Mesendoderm (in vitro differentiated cells): ENCODE data around the gene EMD.

Experiments
- DNase-seq: peaks from one replicate; pipeline ENCODE4 v3.0.0; 2013
- H2AK5ac ChIP-seq: 2 replicates; pipeline ENCODE4 v1.6.1; 2013; ENCODE audit warnings: low read length, inconsistent platforms
- H2BK120ac ChIP-seq: 2 replicates; pipeline ENCODE4 v1.6.1; 2013; ENCODE audit warnings: low read depth, mild to moderate bottlenecking, low read length, moderate library complexity, mixed read lengths
- H2BK15ac ChIP-seq: replicated peaks from 2 replicates; pipeline ENCODE4 v1.6.1; 2013; ENCODE audit warnings: low read depth, mild to moderate bottlenecking, moderate library complexity
- H2BK5ac ChIP-seq: 2 replicates; pipeline ENCODE4 v1.6.1; 2013; ENCODE audit warnings: low read length, inconsistent platforms
- H3K18ac ChIP-seq: 2 replicates; pipeline ENCODE4 v1.6.1; 2013; ENCODE audit warnings: mild to moderate bottlenecking, low read length, mixed read lengths
- H3K23ac ChIP-seq: one replicate; pipeline ENCODE4 v1.6.1; 2013; ENCODE audit warnings: low read length
- H3K27ac ChIP-seq: 2 replicates; pipeline ENCODE4 v1.5.1; 2013; ENCODE audit warnings: low read depth, mild to moderate bottlenecking, inconsistent platforms, low read length, moderate library complexity
- H3K27me3 ChIP-seq: 2 replicates; pipeline ENCODE4 v1.6.1; 2013; ENCODE audit warnings: low read length, control low read depth, mild to moderate bottlenecking, inconsistent platforms; ENCODE audit not compliant: insufficient read depth, poor library complexity
- H3K36me3 ChIP-seq: 2 replicates; pipeline ENCODE4 v1.6.1; 2013; ENCODE audit warnings: low read length, inconsistent platforms; ENCODE audit not compliant: control insufficient read depth, insufficient read depth
- H3K4ac ChIP-seq: one replicate; pipeline ENCODE4 v1.6.1; 2013; ENCODE audit warnings: low read depth, mild to moderate bottlenecking, low read length, moderate library complexity
- H3K4me1 ChIP-seq: 2 replicates; pipeline ENCODE4 v1.6.1; 2013; ENCODE audit warnings: low read depth, low read length, inconsistent platforms; ENCODE audit not compliant: control insufficient read depth
- H3K4me2 ChIP-seq: 2 replicates; pipeline ENCODE4 v1.6.1; 2013; ENCODE audit warnings: low read length
- H3K4me3 ChIP-seq: 2 replicates; pipeline ENCODE4 v1.5.1; 2013; ENCODE audit warnings: mild to moderate bottlenecking, low read length
- H3K56ac ChIP-seq: one replicate; pipeline ENCODE4 v1.6.1; 2013; ENCODE audit warnings: low read length
- H3K79me1 ChIP-seq: 2 replicates; pipeline ENCODE4 v1.6.1; 2013; ENCODE audit warnings: low read length, inconsistent platforms
- H3K79me2 ChIP-seq: 2 replicates; pipeline ENCODE4 v1.6.1; 2013; ENCODE audit warnings: mild to moderate bottlenecking, low read length; ENCODE audit not compliant: control insufficient read depth, insufficient read depth
- H3K9ac ChIP-seq: 2 replicates; pipeline ENCODE4 v1.6.1; 2013; ENCODE audit warnings: low read length, inconsistent platforms
- H4K5ac ChIP-seq: one replicate; pipeline ENCODE4 v1.6.1; 2013; ENCODE audit warnings: low read length
- H4K8ac ChIP-seq: one replicate; pipeline ENCODE4 v1.6.1; 2013; ENCODE audit warnings: low read depth, mild to moderate bottlenecking, control low read depth, low read length, moderate library complexity
- WGBS: extraction: QIAGEN DNeasy Blood & Tissue Kit; methylation state at CpG from one replicate; pipeline ENCODE4 v1.1.7; 2013; ENCODE audit warnings: low lambda C conversion rate, missing lambda C conversion rate; ENCODE audit not compliant: insufficient coverage; ENCODE audit errors: extremely low coverage; 5-methylcytosine and 5-hydroxymethylcytosine counted together

EMD gene

GRCh38 chrX:154375156-154375504 lies 4.0 kb upstream of the EMD start:
- no peak overlapping the region for H2BK120ac ChIP-seq
- no CpG with 5 or more reads among the region's 10 CpGs for WGBS
- H3K27me3 ChIP-seq, result no peaks in the 10 kb centered on the region
- no peak overlapping the region for H4K5ac ChIP-seq
- H3K23ac ChIP-seq, result no peak overlapping the region
- H2AK5ac ChIP-seq, result no peak overlapping the region
- no peak overlapping the region for H3K27ac ChIP-seq
- H3K4me2 ChIP-seq, result no peak overlapping the region
- H3K4me1 ChIP-seq, result no peaks in the 10 kb centered on the region
- no peak overlapping the region for H3K56ac ChIP-seq
- H3K9ac ChIP-seq, result no peak overlapping the region
- H2BK15ac ChIP-seq, result no peak overlapping the region
- no peaks in the 10 kb centered on the region for H3K79me1 ChIP-seq
- DNase-seq, result no peak
- no peak overlapping the region for H3K18ac ChIP-seq
- H2BK5ac ChIP-seq, result no peak overlapping the region
- H3K4ac ChIP-seq, result no peak overlapping the region
- H4K8ac ChIP-seq, result no peak overlapping the region
- H3K4me3 ChIP-seq, result no peak overlapping the region
- H3K36me3 ChIP-seq, result no peaks in the 10 kb centered on the region
- peaks cover 11% of the 10 kb centered on the region for H3K79me2 ChIP-seq

DNA sequence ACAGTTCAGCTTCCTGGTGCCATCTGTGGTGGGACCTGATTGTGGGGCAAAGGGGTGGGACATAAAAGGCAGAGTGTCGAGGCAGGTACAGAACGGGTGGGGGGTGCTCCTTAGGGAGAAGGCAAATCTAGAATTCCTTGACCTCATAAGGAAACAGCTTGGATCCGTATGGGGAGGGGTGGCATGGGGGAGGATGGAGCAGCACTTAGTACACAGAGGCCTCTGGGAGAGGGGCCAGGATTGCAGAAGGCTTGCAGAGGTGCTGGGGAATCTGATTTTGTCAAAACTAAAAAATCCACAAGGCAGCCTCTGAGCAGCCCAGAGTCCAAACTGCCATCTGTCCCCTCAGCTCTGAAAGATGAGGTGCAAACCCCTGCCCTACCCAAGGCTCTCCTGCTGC lies 2.3 kb upstream of the EMD start:
- Histone ChIP-seq H2AK5ac (no peak overlapping the region), H3K56ac (no peak overlapping the region), H3K4me3 (no peak overlapping the region), H3K79me1 (no peaks in the 10 kb centered on the region), H3K4ac (no peak overlapping the region), H3K36me3 (no peaks in the 10 kb centered on the region), H2BK15ac (no peak overlapping the region), H3K27me3 (no peaks in the 10 kb centered on the region), H2BK120ac (no peak overlapping the region), H4K5ac (no peak overlapping the region), H2BK5ac (no peak overlapping the region), H3K27ac (no peak overlapping the region), H4K8ac (no peak overlapping the region), H3K4me1 (no peaks in the 10 kb centered on the region), H3K4me2 (no peak overlapping the region), H3K18ac (no peak overlapping the region), H3K79me2 (peaks cover 4% of the 10 kb centered on the region), H3K9ac (no peak overlapping the region), H3K23ac (no peak overlapping the region)
- no CpG with 5 or more reads among the region's 3 CpGs for WGBS
- DNase-seq, result no peak

- Histone ChIP-seq H3K56ac (peak overlapping the region; percentile 88), H4K5ac (no peak overlapping the region), H4K8ac (no peak overlapping the region), H3K4me3 (no peak overlapping the region), H3K4me2 (peak overlapping the region; percentile 31), H2BK120ac (no peak overlapping the region), H3K9ac (peak overlapping the region; percentile 82), H3K79me2 (peaks cover 4% of the 10 kb centered on the region), H3K27ac (peak overlapping the region; percentile 94), H2BK15ac (no peak overlapping the region), H3K79me1 (no peaks in the 10 kb centered on the region), H2AK5ac (no peak overlapping the region), H3K27me3 (no peaks in the 10 kb centered on the region), H3K4me1 (no peaks in the 10 kb centered on the region), H3K36me3 (no peaks in the 10 kb centered on the region), H3K18ac (peak overlapping the region; percentile 41), H2BK5ac (no peak overlapping the region), H3K4ac (peak overlapping the region; percentile 92), H3K23ac (no peak overlapping the region)
- no CpG with 5 or more reads among the region's 79 CpGs for WGBS
- DNase-seq, result no peak
Measured at GRCh38 chrX:154378059-154378798, 866 bp upstream of the EMD start.

DNA sequence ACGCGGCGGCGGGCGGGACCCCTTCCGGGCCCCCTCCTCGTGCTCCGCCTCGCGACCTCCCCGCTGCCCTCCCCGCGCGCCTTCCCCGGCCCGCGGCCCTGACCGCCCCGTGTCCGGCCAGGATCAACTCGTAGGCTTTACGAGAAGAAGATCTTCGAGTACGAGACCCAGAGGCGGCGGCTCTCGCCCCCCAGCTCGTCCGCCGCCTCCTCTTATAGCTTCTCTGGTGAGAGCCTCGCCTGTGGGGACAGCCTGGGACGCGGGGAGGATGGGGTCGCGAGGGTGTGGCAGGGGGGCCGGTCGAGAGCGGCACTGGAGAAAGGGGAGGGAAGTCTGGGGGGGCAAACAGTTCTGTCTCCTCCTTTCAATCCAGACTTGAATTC lies 465 bp downstream of the EMD start:
- WGBS, result no CpG with 5 or more reads among the region's 38 CpGs
- Histone ChIP-seq H3K9ac (peak overlapping the region; percentile 80), H4K5ac (no peak overlapping the region), H2BK5ac (no peak overlapping the region), H3K27me3 (no peaks in the 10 kb centered on the region), H3K23ac (peak overlapping the region; percentile 24), H3K18ac (peak overlapping the region; percentile 22), H3K79me2 (peaks cover 4% of the 10 kb centered on the region), H2BK120ac (no peak overlapping the region), H3K36me3 (no peaks in the 10 kb centered on the region), H2BK15ac (no peak overlapping the region), H3K27ac (peak overlapping the region; percentile 43), H3K56ac (peak overlapping the region; percentile 86), H4K8ac (no peak overlapping the region), H3K4me3 (peak overlapping the region; percentile 71), H2AK5ac (no peak overlapping the region), H3K79me1 (no peaks in the 10 kb centered on the region), H3K4ac (no peak overlapping the region), H3K4me2 (peak overlapping the region; percentile 54), H3K4me1 (no peaks in the 10 kb centered on the region)
- DNase-seq, result no peak

DNA sequence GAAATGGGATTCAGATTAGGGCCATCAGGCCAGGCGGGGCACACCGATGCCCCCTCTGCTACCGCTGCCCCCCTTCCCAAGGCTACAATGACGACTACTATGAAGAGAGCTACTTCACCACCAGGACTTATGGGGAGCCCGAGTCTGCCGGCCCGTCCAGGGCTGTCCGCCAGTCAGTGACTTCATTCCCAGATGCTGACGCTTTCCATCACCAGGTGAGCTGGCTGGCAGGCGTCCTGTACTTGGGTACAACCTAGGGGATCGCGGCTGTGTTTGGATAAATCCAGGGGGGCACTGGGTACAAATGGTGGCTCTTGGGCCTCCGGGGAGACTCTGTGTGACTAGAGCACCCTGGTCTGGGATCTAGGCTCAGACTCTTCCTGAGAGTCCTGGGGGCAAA lies 1.1 kb downstream of the EMD start:
- no peak overlapping the region for H3K23ac ChIP-seq
- H3K79me2 ChIP-seq, result peaks cover 4% of the 10 kb centered on the region
- no peak overlapping the region for H2BK5ac ChIP-seq
- no CpG with 5 or more reads among the region's 13 CpGs for WGBS
- H4K8ac ChIP-seq, result no peak overlapping the region
- H3K9ac ChIP-seq, result peak overlapping the region; percentile 80
- peak overlapping the region; percentile 86 for H3K56ac ChIP-seq
- H3K4me1 ChIP-seq, result no peaks in the 10 kb centered on the region
- H3K18ac ChIP-seq, result no peak overlapping the region
- H4K5ac ChIP-seq, result no peak overlapping the region
- no peak overlapping the region for H2BK15ac ChIP-seq
- DNase-seq, result no peak
- no peaks in the 10 kb centered on the region for H3K36me3 ChIP-seq
- H3K4me2 ChIP-seq, result peak overlapping the region; percentile 54
- H2AK5ac ChIP-seq, result no peak overlapping the region
- no peak overlapping the region for H3K4ac ChIP-seq
- H3K27ac ChIP-seq, result no peak overlapping the region
- no peak overlapping the region for H2BK120ac ChIP-seq
- no peaks in the 10 kb centered on the region for H3K79me1 ChIP-seq
- H3K27me3 ChIP-seq, result no peaks in the 10 kb centered on the region
- H3K4me3 ChIP-seq, result peak overlapping the region; percentile 71

DNA sequence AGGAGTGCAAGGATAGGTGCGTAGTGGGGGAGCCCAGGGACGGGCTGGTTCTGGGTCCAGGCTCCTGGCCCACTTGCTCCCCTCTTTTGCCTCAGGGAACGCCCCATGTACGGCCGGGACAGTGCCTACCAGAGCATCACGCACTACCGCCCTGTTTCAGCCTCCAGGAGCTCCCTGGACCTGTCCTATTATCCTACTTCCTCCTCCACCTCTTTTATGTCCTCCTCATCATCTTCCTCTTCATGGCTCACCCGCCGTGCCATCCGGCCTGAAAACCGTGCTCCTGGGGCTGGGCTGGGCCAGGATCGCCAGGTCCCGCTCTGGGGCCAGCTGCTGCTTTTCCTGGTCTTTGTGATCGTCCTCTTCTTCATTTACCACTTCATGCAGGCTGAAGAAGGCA lies 1.7 kb downstream of the EMD start:
- H3K36me3 ChIP-seq, result no peaks in the 10 kb centered on the region
- no peak overlapping the region for H3K4me3 ChIP-seq
- no peak overlapping the region for H3K4me2 ChIP-seq
- H4K8ac ChIP-seq, result no peak overlapping the region
- no peak overlapping the region for H3K27ac ChIP-seq
- H3K79me2 ChIP-seq, result peaks cover 4% of the 10 kb centered on the region
- no peak overlapping the region for H2BK120ac ChIP-seq
- WGBS, result no CpG with 5 or more reads among the region's 14 CpGs
- H3K23ac ChIP-seq, result no peak overlapping the region
- no peak overlapping the region for H4K5ac ChIP-seq
- H3K4me1 ChIP-seq, result no peaks in the 10 kb centered on the region
- H2AK5ac ChIP-seq, result no peak overlapping the region
- peak overlapping the region; percentile 15 for H3K56ac ChIP-seq
- no peak overlapping the region for H3K4ac ChIP-seq
- no peak overlapping the region for H3K18ac ChIP-seq
- H3K27me3 ChIP-seq, result no peaks in the 10 kb centered on the region
- DNase-seq, result no peak
- no peak overlapping the region for H2BK15ac ChIP-seq
- peak overlapping the region; percentile 80 for H3K9ac ChIP-seq
- H2BK5ac ChIP-seq, result no peak overlapping the region
- no peaks in the 10 kb centered on the region for H3K79me1 ChIP-seq
